Stimulated activated CD4-positive, alpha-beta T cell treated with anti-CD3 and anti-CD28 coated beads, Interleukin-2, amount 100 ng/mL, for 48 hours (primary cell): ENCODE measurements around the gene RAB3C.

ENCODE experiments used
- DNase-seq, 2 donors: peaks; one replicate each; pipeline ENCODE4 v3.0.0-alpha.2; 2020

The RAB3C gene

DNA sequence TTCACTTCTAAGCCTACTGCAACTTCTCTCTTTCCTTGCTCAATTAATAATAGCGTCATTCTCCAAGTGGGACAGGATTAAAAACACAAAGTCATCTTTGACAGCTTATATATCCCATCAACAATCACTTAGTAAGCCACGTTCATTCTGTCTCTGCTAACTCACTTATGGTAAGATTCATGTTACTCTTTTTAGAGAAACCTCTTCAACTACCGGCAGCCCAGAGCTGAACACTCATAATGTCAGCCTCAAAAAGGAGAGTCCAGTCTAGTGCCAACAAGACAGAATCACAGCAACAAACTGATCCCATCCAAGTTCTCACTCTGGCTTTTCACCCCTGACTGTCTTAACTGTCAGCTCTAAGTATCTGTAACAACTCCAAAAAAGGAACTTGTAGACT, 196.0 kb downstream of the RAB3C start:
- no peak for DNase-seq

DNA sequence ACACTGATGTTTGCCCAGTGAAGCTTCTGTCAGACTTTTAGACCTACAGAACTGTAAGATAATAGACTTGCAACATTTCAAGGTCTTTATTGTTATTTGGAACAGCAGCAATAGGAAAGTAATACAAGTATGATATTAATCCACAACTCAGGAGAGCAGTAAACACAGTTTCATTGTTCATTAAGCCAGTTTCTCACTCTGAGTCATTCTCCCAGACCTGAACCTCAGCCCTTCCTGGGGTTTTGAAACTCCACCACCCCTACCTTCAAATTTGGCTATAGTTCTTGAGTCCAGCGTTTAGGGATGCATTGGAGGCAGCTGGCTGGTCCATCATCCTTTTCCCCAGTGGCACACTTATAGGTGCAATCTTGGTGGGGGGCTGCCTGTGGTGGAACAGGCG, 203.2 kb downstream of the RAB3C start:
- DNase-seq = no peak

DNA sequence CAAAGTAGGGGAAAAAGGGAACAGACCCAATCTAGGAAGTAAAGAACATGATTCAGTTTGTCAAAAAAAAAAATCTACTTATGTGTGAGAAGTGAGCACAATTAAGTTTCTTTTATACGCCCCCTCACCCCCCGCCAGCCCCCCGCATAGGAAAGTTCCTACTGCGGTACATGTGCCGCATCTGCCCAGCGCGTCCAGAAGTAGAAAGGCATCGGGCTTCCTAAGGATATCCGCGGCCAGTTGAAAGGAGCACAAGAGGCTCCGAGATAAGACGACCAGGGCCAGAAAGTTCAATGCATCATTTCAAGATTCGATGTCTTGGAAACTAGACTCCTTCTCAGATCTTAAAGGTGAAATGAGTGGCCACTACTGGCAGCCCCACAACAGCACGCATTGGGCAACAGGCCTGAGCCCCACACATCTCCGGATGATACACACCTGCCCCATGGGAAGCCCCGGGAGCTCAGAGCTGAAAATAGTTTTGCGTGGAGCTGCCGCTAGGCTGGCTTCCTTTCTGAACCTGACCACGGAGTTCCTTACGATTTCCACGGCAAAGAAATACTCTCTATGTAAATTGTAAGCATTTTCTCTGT, 203.9 kb downstream of the RAB3C start:
- DNase-seq = no peak

DNA sequence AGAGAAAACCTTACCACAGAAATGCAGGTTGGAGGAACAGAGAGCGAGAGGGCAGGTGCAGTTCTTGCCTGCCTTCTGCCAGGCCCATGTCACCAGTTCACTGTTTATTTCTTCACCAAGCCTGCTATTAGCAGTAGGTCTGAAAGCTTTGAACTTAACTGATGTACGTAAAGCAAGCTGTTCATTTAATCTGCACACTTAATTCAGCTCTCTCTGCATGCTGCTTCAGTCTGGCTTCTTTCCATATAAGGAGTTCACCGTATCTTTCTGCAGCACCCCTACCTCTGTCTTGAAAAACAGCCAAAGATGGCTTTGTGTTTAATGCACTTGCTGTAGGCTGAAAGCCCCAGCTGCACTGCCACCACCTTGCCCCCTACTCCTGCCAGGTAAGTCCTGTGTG, 205.1 kb downstream of the RAB3C start:
- DNase-seq = no peak

DNA sequence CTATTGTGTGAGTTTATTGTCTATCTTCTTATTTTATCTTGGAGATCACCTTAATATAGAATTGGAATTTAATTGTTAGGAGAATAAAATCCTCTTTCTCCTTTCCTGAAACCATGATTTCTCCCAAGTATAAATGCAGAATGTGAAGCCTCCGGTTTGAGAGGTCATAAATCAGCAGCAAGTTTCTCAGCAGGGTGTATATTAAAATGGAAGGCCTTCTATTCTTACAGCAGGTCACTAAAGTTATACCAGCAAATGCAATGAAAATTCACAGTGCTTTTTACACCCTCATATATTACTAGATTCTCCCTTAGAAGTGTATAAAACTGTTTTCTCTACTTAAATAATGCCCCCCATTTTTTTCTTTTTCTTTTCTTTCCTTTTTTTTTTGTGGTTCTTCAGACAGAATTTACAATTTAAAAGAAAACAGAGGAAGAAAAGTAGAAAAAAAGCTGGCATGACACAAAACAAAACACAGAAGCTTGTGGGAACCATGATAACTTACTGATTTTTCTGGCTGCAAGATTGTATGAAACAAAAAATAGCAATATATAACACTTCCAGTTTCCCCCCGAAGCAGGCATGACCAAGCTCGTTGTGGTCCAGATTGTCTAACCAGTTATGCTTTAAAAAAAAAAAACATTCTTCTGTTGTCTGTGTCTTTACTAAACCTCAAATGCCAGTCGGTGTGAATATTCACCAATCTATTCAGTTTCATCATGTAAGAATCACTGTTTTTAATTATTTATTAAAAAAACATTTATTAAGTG, 211.2 kb downstream of the RAB3C start:
- no peak for DNase-seq

DNA sequence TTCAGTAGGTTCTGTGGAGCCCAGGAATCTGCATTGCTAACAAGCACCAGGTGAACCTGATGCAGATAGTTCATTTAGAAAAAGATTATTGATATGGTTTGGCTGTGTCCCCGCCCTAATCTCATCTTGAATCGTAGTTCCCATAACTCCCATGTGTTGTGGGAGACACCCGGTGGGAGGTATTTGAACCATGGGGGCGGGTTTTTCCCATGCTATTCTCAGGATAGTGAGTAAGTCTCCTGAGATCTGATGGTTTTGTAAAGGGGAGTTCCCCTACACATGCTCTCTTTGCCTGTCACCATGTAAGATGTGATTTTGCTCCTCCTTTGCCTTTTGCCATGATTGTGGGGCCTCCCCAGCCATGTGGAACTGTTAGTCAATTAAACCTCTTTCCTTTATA, 212.0 kb downstream of the RAB3C start:
- peak; percentile 29 to 38 for DNase-seq

DNA sequence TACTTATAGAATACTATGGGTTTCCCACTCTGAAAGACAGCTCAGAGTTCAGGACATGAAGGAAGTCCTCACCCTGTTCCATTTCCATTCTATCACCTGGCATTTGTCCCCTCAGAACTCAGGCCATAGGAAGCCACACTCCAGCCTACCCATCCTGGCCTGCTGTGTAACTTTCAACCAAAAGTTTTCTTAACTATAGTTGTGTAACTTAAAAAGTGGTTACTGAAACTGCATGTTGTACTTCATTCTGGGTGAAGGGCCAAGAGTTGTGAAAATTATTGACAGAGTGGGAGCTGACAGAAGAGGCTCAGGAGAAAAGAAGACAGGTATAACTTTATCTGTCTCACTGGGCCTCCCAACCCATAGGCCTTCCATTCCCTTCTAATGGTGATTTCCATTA, 212.5 kb downstream of the RAB3C start:
- DNase-seq = no peak

DNA sequence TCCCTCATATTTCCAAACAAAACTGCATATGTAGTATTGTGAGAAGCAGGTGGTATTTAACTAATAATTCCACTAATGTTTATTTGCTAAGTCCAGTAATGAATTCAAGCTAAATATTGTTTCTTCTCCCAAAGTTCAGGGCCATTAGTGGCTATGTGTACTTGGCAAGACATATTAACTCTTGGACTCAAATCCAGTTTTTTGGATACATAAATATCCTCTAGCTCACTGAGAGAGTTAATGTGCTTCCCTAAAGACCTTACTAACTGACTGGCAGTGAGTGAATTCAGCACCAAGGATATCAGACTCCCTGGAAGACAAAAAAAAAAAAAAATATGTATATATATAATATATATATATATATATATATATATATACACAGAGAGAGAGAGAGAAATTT, 214.1 kb downstream of the RAB3C start:
- no peak for DNase-seq

DNA sequence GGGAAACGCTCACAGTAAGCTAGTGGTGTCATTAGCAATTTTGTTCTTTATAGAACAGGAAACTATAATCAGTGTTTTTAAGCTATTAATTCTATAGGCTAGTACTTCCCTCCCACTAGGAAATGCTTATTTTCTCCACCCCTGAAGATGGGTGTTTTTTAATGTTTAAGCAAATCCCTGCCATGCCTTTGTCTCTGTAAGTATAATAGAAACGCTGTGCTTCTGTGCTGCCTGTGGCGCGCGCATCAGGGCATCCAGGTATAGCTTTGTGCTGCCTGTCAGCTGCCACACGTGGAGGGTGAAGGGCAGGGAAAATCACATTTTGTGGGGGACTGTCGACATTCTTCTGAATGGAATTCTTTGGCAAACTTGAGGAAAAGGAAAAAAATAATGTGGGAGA, 217.5 kb downstream of the RAB3C start:
- DNase-seq = no peak

DNA sequence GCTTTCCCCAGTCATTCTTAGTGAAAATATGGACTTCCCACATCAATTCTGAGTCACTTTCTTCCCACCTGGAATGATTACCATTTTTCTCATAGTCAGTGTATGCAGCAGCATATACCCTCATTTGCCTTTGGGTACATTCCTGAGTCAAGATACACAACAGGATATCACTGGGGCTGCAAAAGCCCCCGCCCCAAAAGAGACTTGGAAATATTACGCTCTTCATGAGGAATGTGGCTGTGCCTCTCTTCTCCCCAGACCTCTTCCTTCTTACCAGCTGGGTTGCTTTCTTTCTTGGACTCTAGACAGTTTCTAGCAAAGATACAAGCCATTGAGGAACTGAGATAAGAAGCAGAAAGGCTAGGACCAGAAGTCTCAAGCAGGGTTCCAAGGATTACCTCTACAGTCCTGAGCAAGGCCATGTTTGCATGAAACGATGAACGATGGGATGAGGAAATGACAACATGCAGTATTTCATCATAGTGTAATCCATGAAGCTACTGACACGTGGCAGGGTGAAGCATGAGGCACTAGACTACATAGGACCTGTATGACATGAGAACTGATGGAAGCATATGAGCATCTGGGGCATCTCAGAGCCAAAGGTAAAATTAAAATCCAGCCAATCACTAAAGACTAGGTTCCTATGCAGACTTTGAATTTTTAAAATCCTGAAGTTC, 218.1 kb downstream of the RAB3C start:
- DNase-seq = no peak

DNA sequence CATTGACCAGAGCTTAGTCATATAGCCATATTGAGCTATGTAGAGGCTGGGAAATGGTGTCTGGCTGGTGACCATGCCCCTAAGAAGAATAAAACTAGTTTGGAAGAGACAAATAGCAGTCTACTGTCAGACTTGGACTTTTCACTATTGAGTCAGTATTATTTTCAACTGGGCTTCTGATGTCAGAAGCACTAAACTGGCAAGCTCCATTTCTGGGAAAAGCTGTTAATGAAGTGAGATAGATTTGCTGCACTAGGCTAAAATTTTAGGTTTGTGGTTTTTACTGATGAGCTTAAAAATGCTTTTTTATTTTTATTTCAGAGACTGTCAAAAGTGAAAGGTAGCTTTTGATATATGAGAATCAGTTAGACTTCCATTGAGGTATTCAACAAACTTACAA, 220.2 kb downstream of the RAB3C start:
- DNase-seq = no peak

DNA sequence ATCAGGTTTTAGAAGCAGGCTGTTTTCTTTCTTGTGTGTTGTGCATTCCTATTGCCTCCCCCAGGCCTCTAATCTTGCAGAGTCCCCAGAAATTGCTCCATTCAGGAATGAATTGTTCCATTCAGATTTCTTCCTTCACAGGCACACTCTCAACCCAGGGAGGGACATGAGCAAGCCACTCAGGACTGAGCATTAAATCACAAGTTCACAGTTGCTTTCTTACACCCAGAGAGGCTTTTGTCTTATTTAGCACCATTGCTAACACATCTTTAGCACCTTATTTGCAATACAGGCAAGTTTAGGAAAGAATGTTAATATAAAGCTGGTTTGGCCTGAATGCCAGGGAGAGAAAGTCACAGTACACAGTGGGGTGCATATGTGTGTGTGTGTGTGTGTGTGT, 221.4 kb downstream of the RAB3C start:
- DNase-seq = no peak

DNA sequence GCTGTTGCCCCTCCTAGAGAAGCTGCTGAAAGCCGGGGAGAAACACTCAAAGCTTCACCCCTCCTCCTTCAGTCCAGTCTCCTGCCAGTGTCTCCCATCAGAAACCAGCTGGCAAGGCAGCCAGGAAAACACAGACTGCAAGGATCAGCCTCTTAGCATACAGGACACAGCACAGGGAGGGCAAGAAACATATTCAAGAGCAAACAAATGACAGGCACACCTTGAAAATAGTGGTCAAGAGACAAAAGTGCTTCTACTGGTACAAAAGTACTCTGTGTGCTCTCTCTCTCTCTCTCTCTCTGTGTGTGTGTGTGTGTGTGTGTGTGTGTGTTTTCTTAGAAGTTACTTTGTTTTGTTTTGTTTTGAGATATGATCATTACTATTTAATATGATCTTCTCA, 227.2 kb downstream of the RAB3C start:
- DNase-seq = no peak

DNA sequence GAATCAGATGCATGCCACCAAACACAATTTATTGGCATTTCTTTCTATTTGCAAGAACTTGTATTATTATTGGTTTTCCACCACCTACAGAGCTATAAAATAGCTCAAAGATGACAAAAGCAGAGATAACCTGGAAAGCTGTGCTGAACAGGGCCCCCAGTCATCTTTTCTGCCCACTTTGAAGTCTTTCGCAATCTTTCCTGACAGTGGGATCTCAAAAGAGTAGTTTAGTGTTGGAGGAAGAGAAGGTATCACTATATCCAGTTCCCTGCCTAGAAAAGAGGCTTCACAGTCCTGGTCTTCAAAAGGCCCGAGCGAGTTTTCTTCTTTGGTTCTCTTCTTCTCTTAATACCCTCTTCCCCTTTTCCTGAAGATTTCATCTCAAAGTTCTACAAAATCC, 231.0 kb downstream of the RAB3C start:
- DNase-seq = no peak

DNA sequence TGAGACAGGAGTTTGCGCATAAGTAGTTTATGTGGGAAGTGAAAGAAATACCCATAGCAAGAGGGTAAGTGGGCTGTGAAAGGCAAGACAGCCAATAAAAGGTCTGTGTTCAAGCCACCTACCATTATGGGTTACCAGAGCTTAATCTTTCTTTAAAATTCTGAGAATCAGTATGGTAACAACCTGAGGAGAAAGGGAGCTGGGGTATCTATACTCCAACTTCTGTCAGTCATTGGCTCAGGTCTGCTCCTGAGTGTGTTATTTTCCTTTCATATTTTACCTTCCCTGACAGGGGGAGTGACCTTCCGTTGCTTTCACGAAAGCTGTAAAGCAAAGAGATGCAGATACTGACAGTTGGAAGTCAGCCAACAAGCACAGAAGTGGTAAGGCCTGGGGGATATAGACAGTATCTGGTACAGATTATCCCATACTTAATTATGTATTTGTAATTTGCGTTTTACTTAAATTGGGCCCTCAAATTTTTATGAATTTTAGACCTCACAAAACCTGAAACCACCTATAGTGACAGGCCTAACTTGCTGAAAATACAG, 233.4 kb downstream of the RAB3C start:
- no peak for DNase-seq

DNA sequence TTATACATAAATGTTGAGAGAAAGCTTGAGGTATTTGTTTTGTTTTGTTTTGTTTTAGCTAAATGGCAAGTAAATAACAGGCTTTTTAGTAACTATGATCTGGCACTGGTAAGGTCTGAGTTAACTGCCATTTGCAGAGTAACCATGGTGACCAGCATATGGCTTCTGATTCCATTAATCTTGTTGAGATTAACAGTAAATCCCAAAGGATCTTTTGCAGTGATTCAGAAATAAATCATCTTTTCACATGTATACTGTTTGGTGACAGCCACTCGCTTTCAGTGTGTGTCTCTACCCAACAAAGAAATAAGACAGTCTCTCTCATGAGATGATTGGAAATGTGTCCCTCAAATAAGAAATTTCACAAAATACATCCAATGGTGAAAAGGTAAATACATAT, 235.6 kb downstream of the RAB3C start:
- DNase-seq = no peak

DNA sequence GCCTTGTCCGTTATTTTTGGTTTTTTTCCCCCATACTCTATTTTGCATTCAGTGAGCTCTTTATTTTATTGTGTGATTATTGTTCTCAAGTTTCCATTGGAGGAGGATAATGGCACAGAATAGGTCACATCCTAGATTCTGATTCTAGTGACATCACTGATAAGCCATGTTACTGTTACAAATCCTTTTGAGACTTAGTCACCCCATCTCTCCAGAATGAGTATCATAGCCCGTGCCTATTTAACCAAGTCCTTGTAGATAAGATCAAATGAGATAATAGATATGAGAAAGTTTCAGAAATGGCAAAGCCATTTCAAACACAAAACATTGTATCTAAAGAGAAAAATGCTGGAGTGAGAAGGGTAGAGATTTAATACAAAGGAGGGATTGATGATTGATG, 242.6 kb downstream of the RAB3C start:
- DNase-seq = no peak

DNA sequence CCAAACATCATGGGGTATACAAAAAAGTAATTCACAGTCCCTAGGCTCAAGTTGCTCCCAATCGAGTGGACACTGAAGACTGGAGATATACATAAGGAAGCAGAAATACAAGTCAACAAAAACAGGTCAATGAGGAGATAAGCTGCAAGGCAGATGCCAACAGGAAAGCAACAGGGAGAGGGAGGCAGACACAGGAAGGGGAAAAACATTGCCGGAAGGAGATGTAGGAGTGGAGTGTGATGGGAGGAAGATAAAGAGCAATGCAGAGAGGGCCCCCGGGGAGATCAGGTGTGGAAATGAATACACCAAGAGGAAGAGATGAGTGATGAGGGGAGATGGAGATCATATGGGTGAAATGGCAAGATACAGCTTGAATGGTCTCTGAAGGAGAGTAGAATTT, 243.0 kb downstream of the RAB3C start:
- DNase-seq = no peak

DNA sequence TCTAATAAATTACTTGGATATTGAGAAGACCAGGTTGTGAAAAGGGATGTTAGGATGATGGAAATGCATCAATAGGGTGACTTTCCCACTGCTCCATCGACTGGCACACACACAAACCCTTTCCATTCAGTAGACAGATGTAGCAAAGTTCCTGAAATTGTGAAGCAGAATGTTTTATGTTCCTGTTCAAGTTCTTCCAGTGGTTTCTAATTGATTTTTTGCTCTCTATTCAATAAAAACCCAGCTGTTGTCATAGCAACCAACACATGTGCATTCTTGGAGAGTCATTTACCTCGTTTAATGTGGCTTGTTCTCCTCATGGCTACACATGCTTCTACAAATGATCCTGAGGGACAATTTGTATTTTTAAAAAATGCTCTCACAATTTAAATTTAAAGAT, 244.6 kb downstream of the RAB3C start:
- no peak for DNase-seq

DNA sequence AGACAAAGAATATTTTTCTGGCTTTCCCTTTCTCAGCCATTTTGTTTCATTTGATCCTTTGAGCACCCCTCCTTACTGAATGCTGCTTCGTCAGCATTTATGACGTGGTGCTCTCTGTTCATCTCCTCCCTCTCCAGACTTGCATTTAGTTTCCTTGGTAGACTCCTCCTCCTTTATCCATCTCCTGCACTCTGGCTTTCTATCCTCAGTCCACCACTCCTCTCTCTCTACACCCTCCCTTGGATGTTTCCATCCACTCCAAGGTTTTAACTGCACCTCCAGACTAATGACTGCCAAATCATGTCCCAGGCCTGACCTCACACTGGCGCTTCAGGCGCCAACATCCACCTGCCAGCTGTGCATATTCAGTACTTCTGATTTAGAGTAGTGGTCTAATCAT, 245.4 kb downstream of the RAB3C start:
- DNase-seq = no peak

DNA sequence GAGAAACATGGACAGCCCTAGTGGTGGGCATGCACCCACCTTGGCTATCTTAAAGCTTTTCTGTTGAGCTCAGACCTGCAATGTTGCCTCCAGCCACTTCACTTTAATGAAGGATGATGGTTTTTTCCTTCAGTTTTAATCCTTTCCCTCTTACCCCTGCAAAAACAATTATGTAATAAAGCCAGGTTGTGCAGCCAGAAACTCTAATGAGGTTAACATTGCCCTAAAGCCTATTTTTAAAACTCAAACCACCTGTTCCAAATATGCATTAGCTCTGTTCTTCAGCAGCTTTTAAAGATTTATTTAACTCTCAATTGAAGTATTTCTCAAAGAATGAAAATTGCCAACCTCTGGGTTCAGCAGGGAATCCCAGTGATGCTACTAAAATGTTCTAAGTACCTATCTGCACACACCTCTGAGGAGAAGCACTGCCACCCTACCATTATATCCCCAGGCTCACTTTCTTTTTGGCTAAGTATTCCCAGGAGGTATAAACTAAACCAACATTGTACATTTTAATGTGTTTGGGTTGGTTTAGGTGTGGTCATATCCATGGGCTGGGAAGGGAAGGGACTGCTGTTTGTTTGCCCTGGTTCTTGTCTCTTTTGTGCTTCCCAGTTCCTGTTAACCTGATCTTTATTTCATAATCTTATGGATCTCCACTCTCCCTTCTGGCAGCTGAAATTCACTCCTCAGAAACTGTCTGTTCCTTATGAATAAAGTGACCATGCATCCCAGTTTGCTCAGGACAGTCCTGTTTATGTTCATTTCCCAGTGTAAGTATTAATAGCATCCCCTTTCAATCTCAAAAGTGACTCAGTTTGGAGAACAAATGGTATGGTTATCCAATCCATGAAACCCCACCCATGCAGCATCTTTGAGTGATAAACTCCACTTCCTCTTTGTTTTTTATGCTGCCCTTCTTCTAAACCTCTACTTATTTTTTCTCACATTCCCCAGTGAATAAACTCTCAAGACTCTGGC, 251.7 kb downstream of the RAB3C start:
- DNase-seq = no peak

DNA sequence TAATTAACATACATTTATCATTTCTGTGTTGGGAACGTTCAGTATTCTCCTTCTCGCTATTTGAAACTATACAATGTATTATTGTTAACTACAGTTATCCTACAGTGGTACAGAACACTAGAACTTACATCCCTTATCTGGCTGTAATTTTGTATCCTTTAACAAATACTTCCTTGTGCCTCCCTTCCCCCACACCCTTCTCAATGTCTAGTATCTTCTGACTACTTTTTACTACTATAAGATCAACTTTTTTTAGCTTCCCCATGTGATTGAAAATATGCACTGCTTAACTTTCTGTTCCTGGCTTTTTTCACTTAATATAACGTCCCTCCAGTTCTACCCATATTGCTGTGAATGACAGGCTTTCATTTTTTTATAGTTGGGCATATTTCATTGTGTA, 253.5 kb downstream of the RAB3C start:
- DNase-seq = no peak

DNA sequence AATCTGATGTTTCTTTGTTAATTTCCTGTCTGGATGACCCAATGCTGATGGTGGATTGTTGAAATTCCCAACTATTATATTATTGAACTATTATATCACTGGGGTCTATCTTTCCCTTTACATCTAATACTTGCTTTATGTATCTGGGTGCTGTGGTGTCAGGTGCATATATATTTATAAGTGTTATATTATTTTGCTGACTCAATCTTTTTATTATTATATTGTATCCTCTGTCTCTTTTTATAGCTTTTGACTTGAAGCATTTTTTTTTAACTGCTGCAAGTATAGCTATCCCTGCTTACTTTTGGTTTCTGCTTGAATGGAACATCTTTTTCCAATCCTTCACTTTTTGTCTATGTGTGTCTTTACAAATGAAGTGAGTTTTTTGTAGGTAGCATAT, 255.9 kb downstream of the RAB3C start:
- no peak for DNase-seq
